Measurements from ENCODE around the gene KRT33A. TPM values are rescaled to one million over a fixed set of nuclear protein-coding genes. Genes with fewer than 3 reads are reported as not detected.
A peak's percentile ranks its signal among the peaks of the same experiment; 100 is the strongest.

Gene KRT33A
- total RNA-seq, 6 experiments from 2014 or later, result not detected

DNA sequence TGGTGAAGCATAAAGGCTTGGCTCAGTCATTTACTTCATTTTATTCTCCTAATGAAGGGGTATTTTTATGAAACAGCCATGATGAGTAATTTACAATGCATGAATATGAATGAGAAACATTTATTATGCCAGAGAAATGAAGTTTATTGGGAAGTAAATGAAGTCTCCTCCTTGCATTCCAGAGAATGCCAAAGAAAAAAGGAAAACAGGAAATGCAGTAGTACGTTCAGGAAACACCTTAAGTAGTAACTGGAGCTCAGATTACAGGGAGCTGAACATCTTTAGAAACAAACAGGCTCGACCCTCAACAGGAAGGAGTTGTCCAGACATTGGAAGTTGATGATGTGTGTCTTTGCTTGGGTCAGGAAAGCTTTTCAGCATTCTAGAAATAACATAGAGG, 26.9 kb upstream of the KRT33A start:
- H3K27me3 Mint-ChIP-seq (ENCODE audit: insufficient read depth), result no peaks in the 10 kb centered on the region; the same call in 1 of the 2 replicates
- DNase-seq, result peak; percentile 25
- H3K27ac Mint-ChIP-seq, result peak overlapping the region; percentile 91
- H3K36me3 Mint-ChIP-seq (ENCODE audit: low read depth), result peaks cover 24% of the 10 kb centered on the region
- peak overlapping the region; percentile 53; the same call in 1 of the 2 replicates for H3K4me3 Mint-ChIP-seq
- TF ChIP-seq, protein P1, sequence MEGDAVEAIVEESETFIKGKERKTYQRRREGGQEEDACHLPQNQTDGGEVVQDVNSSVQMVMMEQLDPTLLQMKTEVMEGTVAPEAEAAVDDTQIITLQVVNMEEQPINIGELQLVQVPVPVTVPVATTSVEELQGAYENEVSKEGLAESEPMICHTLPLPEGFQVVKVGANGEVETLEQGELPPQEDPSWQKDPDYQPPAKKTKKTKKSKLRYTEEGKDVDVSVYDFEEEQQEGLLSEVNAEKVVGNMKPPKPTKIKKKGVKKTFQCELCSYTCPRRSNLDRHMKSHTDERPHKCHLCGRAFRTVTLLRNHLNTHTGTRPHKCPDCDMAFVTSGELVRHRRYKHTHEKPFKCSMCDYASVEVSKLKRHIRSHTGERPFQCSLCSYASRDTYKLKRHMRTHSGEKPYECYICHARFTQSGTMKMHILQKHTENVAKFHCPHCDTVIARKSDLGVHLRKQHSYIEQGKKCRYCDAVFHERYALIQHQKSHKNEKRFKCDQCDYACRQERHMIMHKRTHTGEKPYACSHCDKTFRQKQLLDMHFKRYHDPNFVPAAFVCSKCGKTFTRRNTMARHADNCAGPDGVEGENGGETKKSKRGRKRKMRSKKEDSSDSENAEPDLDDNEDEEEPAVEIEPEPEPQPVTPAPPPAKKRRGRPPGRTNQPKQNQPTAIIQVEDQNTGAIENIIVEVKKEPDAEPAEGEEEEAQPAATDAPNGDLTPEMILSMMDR (IDR thresholded peaks at IDR 0.05), result no peak
- H3K9me3 Mint-ChIP-seq, result peaks cover 6% of the 10 kb centered on the region; the same call in 1 of the 2 replicates
- peaks cover 64% of the 10 kb centered on the region for H3K4me1 Mint-ChIP-seq (ENCODE audit: low read depth)

DNA sequence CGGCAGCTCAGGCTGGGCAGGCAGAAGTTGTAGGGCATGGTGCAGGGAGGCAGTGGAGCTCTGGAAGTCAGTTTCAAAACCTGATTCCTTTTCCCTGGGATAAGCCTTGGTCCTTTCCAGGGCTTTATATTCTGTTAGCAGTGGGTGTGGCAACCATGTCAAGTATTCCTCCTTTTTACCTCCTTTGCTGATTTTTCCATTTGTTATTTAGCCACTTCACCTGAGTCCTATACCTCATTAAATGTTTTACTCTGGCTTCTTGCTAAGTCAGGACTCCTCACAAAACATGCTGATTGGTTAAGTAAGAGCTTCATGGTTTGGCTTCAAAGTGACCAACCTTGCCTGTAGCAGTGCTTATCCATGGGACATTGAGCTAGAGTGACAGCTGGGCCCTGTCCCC, 19.1 kb upstream of the KRT33A start, which contains the start of gene KRT33B:
Gene KRT33B (minus strand): TSS at position 101 of the 400 bp plus-strand sequence. CDS start 63 bp downstream, at position 38.
- no peak within 1 kb of the TSS for H3K4me3 Mint-ChIP-seq
- peaks cover 7% of the 10 kb centered on the region; the same call in 1 of the 2 replicates for H3K36me3 Mint-ChIP-seq (ENCODE audit: low read depth)
- TF ChIP-seq, protein P1 (IDR thresholded peaks at IDR 0.05), result no peak
- DNase-seq, result no peak
- no peaks in the 10 kb centered on the region; the same call in 1 of the 2 replicates for H3K27me3 Mint-ChIP-seq (ENCODE audit: insufficient read depth)
- peaks cover 42% of the 10 kb centered on the region for H3K4me1 Mint-ChIP-seq (ENCODE audit: low read depth)
- peaks cover 6% of the 10 kb centered on the region; the same call in 1 of the 2 replicates for H3K9me3 Mint-ChIP-seq
- H3K27ac Mint-ChIP-seq, result peak within 1 kb of the TSS; percentile 75

DNA sequence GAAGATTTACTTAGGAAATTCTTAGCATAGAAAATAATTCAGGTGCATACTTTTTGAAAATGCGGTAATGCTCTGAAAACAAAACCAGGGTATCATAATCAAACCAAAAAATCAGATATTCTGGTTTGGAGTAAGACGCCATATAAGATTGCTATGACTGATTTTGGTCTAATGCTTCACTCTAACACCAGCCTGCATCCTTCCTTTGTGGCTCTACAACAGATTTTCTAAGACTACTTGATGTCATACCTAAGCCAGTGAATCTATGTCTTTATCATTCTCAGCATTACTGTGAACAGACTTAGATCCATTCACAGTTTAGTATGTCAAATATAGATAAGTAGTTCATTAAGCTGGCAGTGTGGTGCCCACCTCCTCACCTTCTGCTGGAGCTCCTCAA, 18.4 kb upstream of the KRT33A start:
- no peak overlapping the region for H3K27ac Mint-ChIP-seq
- H3K27me3 Mint-ChIP-seq (ENCODE audit: insufficient read depth), result no peaks in the 10 kb centered on the region; the same call in 1 of the 2 replicates
- peaks cover under 1% of the 10 kb centered on the region; the same call in 1 of the 2 replicates for H3K36me3 Mint-ChIP-seq (ENCODE audit: low read depth)
- H3K4me3 Mint-ChIP-seq, result no peak overlapping the region
- TF ChIP-seq, protein P1 (IDR thresholded peaks at IDR 0.05), result no peak
- no peaks in the 10 kb centered on the region for H3K9me3 Mint-ChIP-seq
- H3K4me1 Mint-ChIP-seq (ENCODE audit: low read depth), result peaks cover 42% of the 10 kb centered on the region
- no peak for DNase-seq

DNA sequence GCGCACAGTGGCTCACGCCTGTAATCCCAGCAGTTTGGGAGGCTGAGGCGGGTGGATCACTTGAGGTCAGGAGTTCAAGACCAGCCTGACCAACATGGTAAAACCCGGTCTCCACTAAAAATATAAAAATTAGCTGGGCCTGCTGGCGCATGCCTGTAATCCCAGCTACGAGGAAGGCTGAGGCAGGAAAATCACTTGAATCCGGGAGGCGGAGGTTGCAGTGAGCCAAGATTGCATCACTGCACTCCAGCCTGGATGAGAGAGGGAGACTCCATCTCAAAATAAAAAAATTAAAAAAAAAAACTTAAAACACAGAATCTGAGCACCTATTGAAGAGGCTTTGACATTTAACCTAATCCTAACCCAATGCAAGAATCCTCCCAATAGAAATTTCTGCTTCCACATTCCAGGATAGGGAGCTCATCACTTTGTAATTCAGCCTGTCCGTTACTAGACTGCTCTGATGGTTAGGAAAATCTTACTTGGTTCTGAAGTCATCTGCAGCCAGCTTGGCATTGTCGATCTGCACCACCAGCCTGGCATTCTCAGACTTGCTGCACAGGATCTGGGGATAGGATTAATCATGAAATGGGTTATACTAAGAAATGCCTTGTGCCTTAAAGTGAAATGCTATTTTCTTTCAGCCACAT, 16.9 kb upstream of the KRT33A start:
- DNase-seq, result peak; percentile 83
- Mint-ChIP-seq H3K4me3 (0 out of 2 replicates have a peak overlapping the region, but pooled peaks have one; percentile 42), H3K27me3 (ENCODE audit: insufficient read depth) (no peaks in the 10 kb centered on the region; the same call in 1 of the 2 replicates), H3K4me1 (ENCODE audit: low read depth) (peaks cover 42% of the 10 kb centered on the region), H3K9me3 (no peaks in the 10 kb centered on the region), H3K36me3 (ENCODE audit: low read depth) (peaks cover 6% of the 10 kb centered on the region; the same call in 1 of the 2 replicates), H3K27ac (peak overlapping the region; percentile 75)
- TF ChIP-seq, protein P1 (IDR thresholded peaks at IDR 0.05), result no peak

- peaks cover 6% of the 10 kb centered on the region; the same call in 1 of the 2 replicates for H3K36me3 Mint-ChIP-seq (ENCODE audit: low read depth)
- no peak for DNase-seq
- no peak overlapping the region for H3K27ac Mint-ChIP-seq
- no peaks in the 10 kb centered on the region; the same call in 1 of the 2 replicates for H3K27me3 Mint-ChIP-seq (ENCODE audit: insufficient read depth)
- peaks cover 49% of the 10 kb centered on the region for H3K4me1 Mint-ChIP-seq (ENCODE audit: low read depth)
- no peaks in the 10 kb centered on the region for H3K9me3 Mint-ChIP-seq
- no peak overlapping the region for H3K4me3 Mint-ChIP-seq
- TF ChIP-seq, protein P1 (IDR thresholded peaks at IDR 0.05), result no peak
Measured at GRCh38 chr17:41366070-41366469, 15.4 kb upstream of the KRT33A start.
